Panc1 (cell line): ENCODE measurements around the gene LMOD1. TPM values are rescaled to one million over a fixed set of nuclear protein-coding genes. Genes with fewer than 3 reads are reported as not detected.

ENCODE experiments used
- ATAC-seq: fragments of 200-7000 bp; cut with Tn5 transposase; 2 replicates; pipeline ENCODE4 v1.9.1; 2020; ENCODE audit warnings: mild to moderate bottlenecking, moderate library complexity
- BruUV-seq: library from RNA; stranded (reverse); fragments of 400-500 nt; replicated peaks from 2 replicates; lab custom pipeline; 2021; lab: Mats Ljungman, UMichigan
- CTCF ChIA-PET: fragments of 300-600 bp; sonication (Branson Sonifier 250); formaldehyde crosslinking; loops from one replicate; lab custom pipeline; 2022; ENCODE audit warnings: antibody characterized with exemption; lab: Charles Lee
- POLR2A ChIA-PET: fragments of 300-600 bp; sonication (Branson Sonifier 250); formaldehyde crosslinking; loops from one replicate; lab custom pipeline; 2022; ENCODE audit warnings: antibody characterized with exemption; lab: Charles Lee
- DNase-seq: peaks from one replicate; pipeline ENCODE4 v3.0.0-alpha.2; 2010; ENCODE audit warnings: low read depth, low spot score
- H3K27ac ChIP-seq: 2 replicates; pipeline ENCODE4 v1.5.1; 2011; ENCODE audit warnings: mild to moderate bottlenecking, low read length, inconsistent platforms
- H3K27me3 ChIP-seq: fragments of 200-500 bp; sonication (Bioruptor generic); 2 replicates; pipeline ENCODE4 v1.6.0; 2014; ENCODE audit warnings: low read length, inconsistent platforms; ENCODE audit not compliant: control insufficient read depth, insufficient read depth
- H3K36me3 ChIP-seq: fragments of 200-500 bp; sonication (Bioruptor generic); 2 replicates; pipeline ENCODE4 v1.5.1; 2014; ENCODE audit warnings: inconsistent platforms, mild to moderate bottlenecking, low read length, moderate library complexity; ENCODE audit not compliant: control insufficient read depth, insufficient read depth
- H3K4me1 ChIP-seq: 2 replicates; pipeline ENCODE4 v1.5.1; 2011; ENCODE audit warnings: inconsistent platforms, mild to moderate bottlenecking, low read length, moderate library complexity; ENCODE audit not compliant: control insufficient read depth, insufficient read depth
- H3K4me3 ChIP-seq, 2 experiments: 2 replicates each; pipeline ENCODE4 v1.5.1; 2011 to 2012; ENCODE audit warnings: low read depth in 2 of 2, low read length in 2 of 2, mild to moderate bottlenecking in 2 of 2, inconsistent platforms in 1 of 2, moderate library complexity in 1 of 2
- H3K9me3 ChIP-seq: fragments of 200-500 bp; sonication (Bioruptor generic); 2 replicates; pipeline ENCODE4 v1.5.1; 2014; ENCODE audit warnings: low read depth, mild to moderate bottlenecking, inconsistent platforms, low read length, moderate library complexity; ENCODE audit not compliant: control insufficient read depth, insufficient read depth
- CTCF ChIP-seq: fragments of 450-650 bp; IDR thresholded peaks from 2 replicates; pipeline ENCODE4 v1.5.1; 2017; ENCODE audit warnings: mild to moderate bottlenecking
- POLR2AphosphoS5 ChIP-seq: IDR thresholded peaks from 2 replicates; pipeline ENCODE4 v1.6.1; 2012; ENCODE audit warnings: mild to moderate bottlenecking, low read depth, low read length, moderate library complexity
- REST ChIP-seq, 2 experiments: IDR thresholded peaks; 2 replicates each; pipeline ENCODE4 v1.6.1; 2011 to 2012; ENCODE audit warnings: low read depth in 2 of 2, control low read depth in 1 of 2, low read length in 1 of 2, mild to moderate bottlenecking in 1 of 2, moderate library complexity in 1 of 2; ENCODE audit not compliant: insufficient read depth in 1 of 2
- SIN3A ChIP-seq: IDR thresholded peaks from 2 replicates; pipeline ENCODE4 v1.6.1; 2012; ENCODE audit warnings: low read depth, mild to moderate bottlenecking, low read length, moderate library complexity, borderline replicate concordance; ENCODE audit not compliant: insufficient read depth
- TCF7L2 ChIP-seq: IDR thresholded peaks from 2 replicates; pipeline ENCODE4 v1.6.1; 2011; ENCODE audit warnings: mild to moderate bottlenecking, low read depth, low read length, inconsistent platforms
- in situ Hi-C: cut with HindIII; loops from 2 replicates; pipeline ENCODE4 v1.10.0; 2016; ENCODE audit warnings: low sequenced_read_pairs, low pct_unique_long_range_greater_than_20kb
- intact Hi-C: fragments of 100-400 bp; cut with micrococcal nuclease; formaldehyde crosslinking; loops from one replicate; pipeline ENCODE4 v1.10.0; 2022; ENCODE audit not compliant: unreplicated experiment
- total RNA-seq: library from RNA; stranded (reverse); gene quantifications from one replicate; pipeline ENCODE4 v1.2.1, GENCODE V29; 2021; ENCODE audit not compliant: unreplicated experiment

The LMOD1 gene
- total RNA-seq, 1 experiment from 2014 or later = 0.13 TPM

GRCh38 chr1:201891451-201892045 lies 54.8 kb downstream of the LMOD1 start:
- TF ChIP-seq SIN3A (no peak), CTCF (no peak)
- no peak overlapping the region for H3K27ac ChIP-seq
- BruUV-seq = no TSS peak
- POLR2A ChIA-PET = no interaction called here
- intact Hi-C loops (no loop called here), in situ Hi-C loops (no loop called here)
- CTCF ChIA-PET = interaction anchor here (0.7 kb wide), 1 partner anchor 213 kb away, joined by 3 read pairs; no protein-coding TSS in a partner anchor
- H3K4me3 ChIP-seq = no peak overlapping the region
- peaks cover 13% of the 10 kb centered on the region for H3K4me1 ChIP-seq
- H3K9me3 ChIP-seq = no peaks in the 10 kb centered on the region
- no peaks in the 10 kb centered on the region for H3K36me3 ChIP-seq
- no peaks in the 10 kb centered on the region for H3K27me3 ChIP-seq
- ATAC-seq (no peak), DNase-seq (no peak)

GRCh38 chr1:201890806-201891450 lies 55.4 kb downstream of the LMOD1 start:
- no peak for DNase-seq
- TF ChIP-seq CTCF = no peak
- no peak for TF ChIP-seq SIN3A
- TF ChIP-seq REST (IDR thresholded peaks at IDR 0.05; ENCODE audit: insufficient read depth in 1 of 2, low read depth in 2 of 2, low read length in 1 of 2) = no peak
- no peak for TF ChIP-seq POLR2AphosphoS5
- TF ChIP-seq TCF7L2 = no peak
- Histone ChIP-seq H3K27ac (no peak overlapping the region), H3K9me3 (no peaks in the 10 kb centered on the region), H3K4me3 (no peak overlapping the region), H3K27me3 (no peaks in the 10 kb centered on the region), H3K4me1 (peaks cover 10% of the 10 kb centered on the region), H3K36me3 (no peaks in the 10 kb centered on the region)
- intact Hi-C loops (no loop called here), in situ Hi-C loops (no loop called here)
- no TSS peak for BruUV-seq
- ATAC-seq = no peak
- POLR2A ChIA-PET = no interaction called here
- CTCF ChIA-PET = no interaction called here
